Prostate gland (tissue), 2 donors: ENCODE measurements around the gene CTNNBIP1. TPM values are rescaled to one million over a fixed set of nuclear protein-coding genes. Genes with fewer than 3 reads are reported as not detected.

Source experiments
- DNase-seq: peaks from one replicate; pipeline ENCODE4 v3.0.0-alpha.2; 2019; ENCODE audit warnings: low spot score
- H3K27ac ChIP-seq, 2 donors: fragments of 200-600 bp; sonication (generic); 2 replicates each; pipeline ENCODE4 v1.5.1; 2017 to 2019
- H3K27me3 ChIP-seq: fragments of 200-600 bp; sonication (generic); replicated peaks from 2 replicates; pipeline ENCODE4 v1.5.1; 2019; ENCODE audit not compliant: insufficient read depth
- H3K36me3 ChIP-seq, 2 donors: fragments of 200-600 bp; sonication (generic); 1 replicate in 1 of 2; 2 replicates in 1 of 2; pipeline versions ENCODE4 v1.5.1 to v1.8.1; 2017 to 2019
- H3K4me1 ChIP-seq: fragments of 200-600 bp; sonication (generic); replicated peaks from 2 replicates; pipeline ENCODE4 v1.5.1; 2019
- H3K4me3 ChIP-seq, 2 donors: fragments of 200-600 bp; sonication (generic); 2 replicates each; pipeline ENCODE4 v1.5.1; 2017 to 2019
- H3K9me3 ChIP-seq: fragments of 200-600 bp; sonication (generic); 2 replicates; pipeline ENCODE4 v1.5.1; 2017
- CTCF ChIP-seq, 4 experiments: fragments of 200-600 bp in 2 of 4; fragments of 450-650 bp in 2 of 4; sonication (generic) in 2 of 4; IDR thresholded peaks; 1 replicate in 3 of 4; 2 replicates in 1 of 4; pipeline ENCODE4 v1.5.1; 2016 to 2019; ENCODE audit warnings: antibody characterized with exemption in 4 of 4, mild to moderate bottlenecking in 2 of 4, moderate library complexity in 2 of 4
- POLR2A ChIP-seq: fragments of 450-650 bp; IDR thresholded peaks from one replicate; pipeline ENCODE4 v1.6.1; 2016; ENCODE audit warnings: antibody characterized with exemption, mild to moderate bottlenecking
- POLR2AphosphoS5 ChIP-seq: sonication (generic); formaldehyde crosslinking; IDR thresholded peaks from one replicate; pipeline ENCODE4 v1.6.1; 2017; ENCODE audit warnings: antibody characterized with exemption
- WGBS: methylation state at CpG from one replicate; pipeline ENCODE4 v1.1.5; 2018; 5-methylcytosine and 5-hydroxymethylcytosine counted together
- intact Hi-C: fragments of 100-400 bp; cut with DNase I; formaldehyde crosslinking; loops from one replicate; pipeline ENCODE4 v1.14.2; 2022
- total RNA-seq, 2 donors: library from RNA; depleted of rRNA; stranded (reverse); fragments of >200 nt; gene quantifications; one replicate each; pipeline ENCODE4 v1.1.0, GENCODE V29; 2016

Gene CTNNBIP1
- total RNA-seq, 2 donors from 2014 or later = 56.9 to 101 TPM

DNA sequence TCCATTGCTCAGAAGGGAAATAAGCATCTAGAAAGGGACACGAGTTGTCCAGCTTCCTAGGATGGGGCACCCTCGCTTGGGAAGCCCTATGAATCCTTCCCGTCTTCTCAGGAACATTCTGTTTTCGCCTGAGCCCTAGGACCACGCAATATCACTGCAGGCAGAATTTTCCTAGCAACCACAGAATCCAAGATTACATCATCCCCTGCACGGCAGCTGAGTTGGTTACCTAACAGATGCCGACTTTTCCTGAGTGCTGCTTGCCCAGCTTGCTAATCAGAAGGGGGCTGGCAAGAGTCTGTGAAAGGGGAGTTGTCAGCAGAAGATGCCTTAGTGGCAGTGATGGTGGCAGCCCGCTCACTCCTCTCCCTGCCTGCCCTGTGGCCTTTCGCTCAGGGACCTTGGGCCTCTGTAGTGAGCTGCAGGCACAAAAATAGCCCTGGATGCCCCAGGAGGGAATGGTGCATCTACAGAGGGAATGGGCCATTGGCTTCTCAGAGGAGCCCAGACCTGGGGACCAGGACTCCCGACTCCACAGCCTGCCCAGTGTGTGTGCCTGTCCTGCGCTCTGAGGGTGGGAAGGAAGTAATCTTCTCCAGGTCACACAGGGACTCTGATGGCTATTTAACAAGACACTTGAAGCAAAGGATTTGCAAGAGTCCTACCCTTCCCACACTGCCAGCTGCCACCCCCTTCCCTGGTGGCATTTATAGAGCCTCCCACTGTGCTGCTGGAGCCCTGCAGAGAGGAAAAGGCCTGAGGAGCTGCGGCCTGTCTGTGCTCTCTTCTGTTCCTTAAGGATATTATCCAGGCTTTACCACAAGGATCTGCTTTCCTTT, 57.4 kb downstream of the CTNNBIP1 start:
- TF ChIP-seq CTCF (IDR thresholded peaks at IDR 0.05) = no peak
- TF ChIP-seq POLR2A = no peak
- no peak for TF ChIP-seq POLR2AphosphoS5
- H3K27me3 ChIP-seq = no peaks in the 10 kb centered on the region
- intact Hi-C loops = no loop called here
- no peak overlapping the region for H3K4me3 ChIP-seq
- H3K36me3 ChIP-seq = no peaks in the 10 kb centered on the region
- no peak overlapping the region for H3K27ac ChIP-seq
- no peak for DNase-seq
- no peaks in the 10 kb centered on the region for H3K9me3 ChIP-seq
- no peaks in the 10 kb centered on the region for H3K4me1 ChIP-seq
- 82% methylated on average over 11 of the region's 12 CpGs for WGBS

DNA sequence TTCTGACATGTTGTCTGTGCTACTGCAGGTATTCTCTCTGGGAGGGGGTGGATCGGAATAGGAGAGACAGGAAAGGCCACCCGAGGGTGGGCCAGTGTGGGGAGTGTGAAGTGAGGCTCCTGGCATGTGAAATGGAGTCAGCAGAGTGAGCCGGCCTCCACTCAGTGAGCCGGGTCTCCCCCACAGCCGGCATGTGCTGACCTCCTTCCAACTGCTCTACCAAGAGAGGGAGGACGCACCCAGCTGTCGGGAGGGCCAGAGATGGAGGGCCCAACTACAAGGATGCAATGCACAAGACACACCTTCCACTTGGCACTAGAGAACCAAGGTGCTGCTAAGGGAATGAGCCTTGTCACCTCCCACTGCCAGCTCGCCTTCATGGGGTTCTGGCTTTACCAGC, 58.1 kb downstream of the CTNNBIP1 start:
- no peaks in the 10 kb centered on the region for H3K4me1 ChIP-seq
- WGBS = 88% methylated on average over 8 of the region's 8 CpGs
- no peaks in the 10 kb centered on the region for H3K27me3 ChIP-seq
- H3K4me3 ChIP-seq = no peak overlapping the region
- H3K36me3 ChIP-seq = no peaks in the 10 kb centered on the region
- no peak for DNase-seq
- H3K27ac ChIP-seq = no peak overlapping the region
- intact Hi-C loops = no loop called here
- TF ChIP-seq POLR2A = no peak
- no peak for TF ChIP-seq POLR2AphosphoS5
- no peak for TF ChIP-seq CTCF (IDR thresholded peaks at IDR 0.05)
- H3K9me3 ChIP-seq = no peaks in the 10 kb centered on the region

- WGBS = 73% methylated on average over 18 of the region's 18 CpGs
- Histone ChIP-seq H3K36me3 (no peaks in the 10 kb centered on the region), H3K9me3 (no peaks in the 10 kb centered on the region), H3K4me3 (no peak overlapping the region), H3K27me3 (no peaks in the 10 kb centered on the region), H3K27ac (no peak overlapping the region), H3K4me1 (no peaks in the 10 kb centered on the region)
- TF ChIP-seq POLR2A = no peak
- TF ChIP-seq POLR2AphosphoS5 = no peak
- TF ChIP-seq CTCF (IDR thresholded peaks at IDR 0.05) = no peak
- intact Hi-C loops = no loop called here
- DNase-seq = no peak
Measured at GRCh38 chr1:9850442-9851162, 59.5 kb downstream of the CTNNBIP1 start.

DNA sequence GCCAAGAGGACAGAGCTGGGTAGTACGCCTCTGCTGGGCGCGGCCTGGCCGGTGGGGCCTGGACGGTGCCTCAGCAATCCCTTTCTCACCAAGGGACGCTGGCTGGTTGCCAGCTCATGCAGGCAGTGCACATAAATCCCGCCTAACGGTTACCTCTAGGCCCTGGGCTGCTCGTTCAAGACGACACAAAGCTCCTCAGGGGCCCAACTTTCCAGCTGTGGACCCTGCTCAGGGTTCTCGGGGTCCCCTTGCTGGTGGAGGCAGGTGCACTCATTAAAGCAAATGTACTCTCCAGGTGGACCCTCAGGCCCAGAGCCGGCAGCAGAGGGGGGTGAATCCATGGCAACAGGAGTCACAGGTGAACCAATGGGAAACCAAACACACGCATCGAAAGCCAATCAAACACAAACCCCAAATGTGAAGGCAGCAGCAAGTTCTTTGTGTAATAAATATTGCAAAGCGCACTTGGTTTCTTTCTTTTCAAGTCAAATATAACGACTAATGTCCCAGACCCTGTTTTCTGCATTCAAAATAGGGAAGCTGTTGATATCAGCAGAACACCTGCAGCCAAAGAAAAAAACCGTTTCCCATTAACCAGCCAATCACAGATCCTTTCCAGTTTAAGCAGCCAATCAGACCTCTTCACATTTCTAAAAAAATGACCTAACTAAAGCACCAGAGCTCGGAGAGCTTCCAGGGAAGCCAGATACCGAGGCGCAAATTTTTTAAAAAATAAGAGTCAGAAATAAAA, 60.2 kb downstream of the CTNNBIP1 start:
- TF ChIP-seq CTCF (IDR thresholded peaks at IDR 0.05) = no peak
- no peak for TF ChIP-seq POLR2AphosphoS5
- TF ChIP-seq POLR2A = no peak
- no peak for DNase-seq
- Histone ChIP-seq H3K27ac (no peak overlapping the region), H3K4me1 (no peaks in the 10 kb centered on the region), H3K27me3 (no peaks in the 10 kb centered on the region), H3K4me3 (no peak overlapping the region), H3K36me3 (no peaks in the 10 kb centered on the region), H3K9me3 (no peaks in the 10 kb centered on the region)
- intact Hi-C loops = no loop called here
- 76% methylated on average over 20 of the region's 20 CpGs for WGBS
